SK-N-SH (cell line): ENCODE data around the gene ATP8B3. TPM values are rescaled to one million over a fixed set of nuclear protein-coding genes. Genes with fewer than 3 reads are reported as not detected.

ENCODE experiments used
- CTCF ChIA-PET: fragments of 300-600, 350-600 bp; formaldehyde crosslinking; extraction: SDS; loops from one replicate; lab custom pipeline; 2021; lab: Yijun Ruan, JAX
- POLR2A ChIA-PET: fragments of 350-600 bp; sonication (Branson Sonifier 250); formaldehyde crosslinking; extraction: SDS; loops from one replicate; lab custom pipeline; 2020; ENCODE audit warnings: antibody characterized with exemption, inconsistent platforms; lab: Yijun Ruan, JAX
- DNase-seq: peaks from one replicate; pipeline ENCODE4 v3.0.0; 2012
- H2AFZ ChIP-seq: fragments of 200-600 bp; sonication (generic); 2 replicates; pipeline ENCODE4 v1.8.1; 2016; ENCODE audit warnings: antibody characterized with exemption, mild to moderate bottlenecking, low read depth
- H3F3A ChIP-seq: fragments of 200-600 bp; sonication (generic); replicated peaks from 2 replicates; pipeline ENCODE3; 2016; ENCODE audit warnings: antibody characterized with exemption, mild to moderate bottlenecking; ENCODE audit not compliant: insufficient read depth
- H3K27ac ChIP-seq, 2 experiments: fragments of 200-500 bp in 1 of 2; fragments of 200-600 bp in 1 of 2; sonication (Bioruptor generic) in 1 of 2; sonication (generic), shearing (Covaris generic) in 1 of 2; 2 replicates each; pipeline versions ENCODE4 v1.5.1 to v1.6.1; 2014 to 2016; ENCODE audit warnings: low read depth in 2 of 2, inconsistent platforms in 1 of 2, low read length in 1 of 2, mild to moderate bottlenecking in 1 of 2, mixed read lengths in 1 of 2
- H3K27me3 ChIP-seq: fragments of 200-600 bp; sonication (generic), shearing (Covaris generic); 2 replicates; pipeline ENCODE4 v1.6.1; 2016; ENCODE audit warnings: mixed run types; ENCODE audit not compliant: insufficient read depth
- H3K36me3 ChIP-seq, 2 experiments: fragments of 200-500 bp in 1 of 2; fragments of 200-600 bp in 1 of 2; sonication (Bioruptor generic) in 1 of 2; sonication (generic) in 1 of 2; replicated peaks in 1 of 2; 2 replicates each; pipeline versions ENCODE3 to v1.5.1; 2014 to 2016; ENCODE audit warnings: low read length in 1 of 2, mild to moderate bottlenecking in 1 of 2; ENCODE audit not compliant: insufficient read depth in 2 of 2, control insufficient read depth in 1 of 2
- H3K4me1 ChIP-seq, 2 experiments: fragments of 200-500 bp in 1 of 2; fragments of 200-600 bp in 1 of 2; sonication (Bioruptor generic) in 1 of 2; sonication (generic), shearing (Covaris generic) in 1 of 2; 2 replicates each; pipeline versions ENCODE4 v1.5.1 to v1.6.1; 2014 to 2016; ENCODE audit warnings: low read depth in 1 of 2, low read length in 1 of 2, mixed run types in 1 of 2; ENCODE audit not compliant: insufficient read depth in 2 of 2, control insufficient read depth in 1 of 2
- H3K4me2 ChIP-seq: fragments of 200-600 bp; sonication (generic), shearing (Covaris generic); 2 replicates; pipeline ENCODE4 v1.6.1; 2017; ENCODE audit warnings: mixed run types
- H3K4me3 ChIP-seq, 2 experiments: fragments of 200-500 bp in 1 of 2; fragments of 200-600 bp in 1 of 2; sonication (Bioruptor generic) in 1 of 2; sonication (generic), shearing (Covaris generic) in 1 of 2; 2 replicates each; pipeline versions ENCODE4 v1.5.1 to v1.8.1; 2014 to 2016; ENCODE audit warnings: low read depth in 2 of 2, inconsistent platforms in 1 of 2, low read length in 1 of 2, mild to moderate bottlenecking in 1 of 2, mixed read lengths in 1 of 2, moderate library complexity in 1 of 2
- H3K79me2 ChIP-seq: fragments of 200-600 bp; sonication (generic); 2 replicates; pipeline ENCODE4 v1.8.1; 2017; ENCODE audit warnings: mild to moderate bottlenecking; ENCODE audit not compliant: insufficient read depth
- H3K9ac ChIP-seq: fragments of 200-600 bp; sonication (generic); 2 replicates; pipeline ENCODE4 v1.6.1; 2017; ENCODE audit warnings: mixed run types
- H3K9me2 ChIP-seq: fragments of 200-600 bp; sonication (generic); 2 replicates; pipeline ENCODE4 v1.6.1; 2017; ENCODE audit warnings: mixed run types
- H3K9me3 ChIP-seq: fragments of 200-600 bp; sonication (generic); 2 replicates; pipeline ENCODE4 v1.6.1; 2017; ENCODE audit warnings: mixed run types, mild to moderate bottlenecking, moderate library complexity
- H4K20me1 ChIP-seq: fragments of 200-600 bp; sonication (generic); 2 replicates; pipeline ENCODE4 v1.6.1; 2017; ENCODE audit warnings: mild to moderate bottlenecking, mixed run types; ENCODE audit not compliant: insufficient read depth
- CHD2 ChIP-seq: fragments of 150-350 bp; IDR thresholded peaks from 2 replicates; pipeline ENCODE4 v1.6.1; 2018; ENCODE audit warnings: low read length; ENCODE audit not compliant: partially characterized antibody
- ELF1 ChIP-seq: IDR thresholded peaks from 2 replicates; pipeline ENCODE4 v1.4.0; 2012
- EP300 ChIP-seq, 2 experiments: IDR thresholded peaks; 2 replicates each; pipeline versions ENCODE4 v1.4.0 to v1.6.1; 2012; ENCODE audit warnings: borderline replicate concordance in 1 of 2, low read depth in 1 of 2, low read length in 1 of 2
- EZH2phosphoT487 ChIP-seq: fragments of 200-600 bp; sonication (generic); IDR thresholded peaks from 2 replicates; pipeline ENCODE4 v1.6.1; 2017; ENCODE audit warnings: low read depth, mixed run types, mild to moderate bottlenecking, antibody characterized with exemption, moderate library complexity, borderline replicate concordance
- FOSL2 ChIP-seq: IDR thresholded peaks from 2 replicates; pipeline ENCODE4 v1.4.0; 2012; ENCODE audit warnings: low read depth, mild to moderate bottlenecking, moderate library complexity, borderline replicate concordance
- GATA2 ChIP-seq: sonication (generic); formaldehyde crosslinking; IDR thresholded peaks from 2 replicates; pipeline ENCODE4 v1.5.0; 2020; ENCODE audit warnings: mild to moderate bottlenecking, missing genetic modification reagents
- MEF2A ChIP-seq: IDR thresholded peaks from 2 replicates; pipeline ENCODE4 v1.4.0; 2012; ENCODE audit warnings: low read depth, borderline replicate concordance
- MXI1 ChIP-seq: IDR thresholded peaks from 2 replicates; pipeline ENCODE4 v1.6.1; 2012; ENCODE audit warnings: mild to moderate bottlenecking, low read depth, low read length, improper control_type of control experiment
- NFIC ChIP-seq: IDR thresholded peaks from 2 replicates; pipeline ENCODE4 v1.4.0; 2012; ENCODE audit warnings: borderline replicate concordance
- RAD21 ChIP-seq: IDR thresholded peaks from 2 replicates; pipeline ENCODE4 v1.6.1; 2012; ENCODE audit warnings: mild to moderate bottlenecking, low read length
- RFX5 ChIP-seq: IDR thresholded peaks from 2 replicates; pipeline ENCODE4 v1.6.1; 2012; ENCODE audit warnings: mild to moderate bottlenecking, improper control_type of control experiment, low read length
- RXRA ChIP-seq: IDR thresholded peaks from 2 replicates; pipeline ENCODE4 v1.4.0; 2012; ENCODE audit warnings: low read depth, mild to moderate bottlenecking, borderline replicate concordance
- TCF12 ChIP-seq: IDR thresholded peaks from 2 replicates; pipeline ENCODE4 v1.4.0; 2012
- TEAD4 ChIP-seq: IDR thresholded peaks from 2 replicates; pipeline ENCODE4 v1.4.0; 2012; ENCODE audit warnings: mild to moderate bottlenecking, borderline replicate concordance; ENCODE audit not compliant: insufficient read depth
- YY1 ChIP-seq: IDR thresholded peaks from 2 replicates; pipeline ENCODE4 v1.4.0; 2012; ENCODE audit warnings: low read depth, mild to moderate bottlenecking
- WGBS: methylation state at CpG from one replicate; pipeline ENCODE4 v1.1.6; 2017; ENCODE audit warnings: low lambda C conversion rate; 5-methylcytosine and 5-hydroxymethylcytosine counted together
- polyA plus RNA-seq, 3 experiments: library from polyadenylated mRNA; depleted of rRNA; stranded (reverse); fragments of >200 nt; gene quantifications; 2 replicates each; pipeline ENCODE4 v1.2.3, GENCODE V29; 2012
- TF ChIP-seq, protein P1 (sequence below): IDR thresholded peaks from 2 replicates; pipeline ENCODE4; 2012
- TF ChIP-seq, protein P2 (sequence below): fragments of 200-600 bp; sonication (generic); IDR thresholded peaks from 2 replicates; pipeline ENCODE4 v1.6.1; 2017; ENCODE audit warnings: antibody characterized with exemption, mild to moderate bottlenecking, moderate library complexity
- TF ChIP-seq, protein P3 (sequence below): fragments of 150-350 bp; IDR thresholded peaks from 2 replicates; pipeline ENCODE4 v1.6.1; 2017; ENCODE audit warnings: antibody characterized with exemption, low read length, low read depth, borderline replicate concordance
- TF ChIP-seq, protein P4 (sequence below): IDR thresholded peaks from 2 replicates; pipeline ENCODE4 v1.4.0; 2012; ENCODE audit warnings: low read depth, borderline replicate concordance
- TF ChIP-seq, protein P5 (sequence below): IDR thresholded peaks from 2 replicates; pipeline ENCODE4 v1.4.0; 2012; ENCODE audit warnings: low read depth

ATP8B3 gene
- polyA plus RNA-seq, 1 of the 3 experiments (the other 2 are of a cell fraction) = 8.0 TPM

DNA sequence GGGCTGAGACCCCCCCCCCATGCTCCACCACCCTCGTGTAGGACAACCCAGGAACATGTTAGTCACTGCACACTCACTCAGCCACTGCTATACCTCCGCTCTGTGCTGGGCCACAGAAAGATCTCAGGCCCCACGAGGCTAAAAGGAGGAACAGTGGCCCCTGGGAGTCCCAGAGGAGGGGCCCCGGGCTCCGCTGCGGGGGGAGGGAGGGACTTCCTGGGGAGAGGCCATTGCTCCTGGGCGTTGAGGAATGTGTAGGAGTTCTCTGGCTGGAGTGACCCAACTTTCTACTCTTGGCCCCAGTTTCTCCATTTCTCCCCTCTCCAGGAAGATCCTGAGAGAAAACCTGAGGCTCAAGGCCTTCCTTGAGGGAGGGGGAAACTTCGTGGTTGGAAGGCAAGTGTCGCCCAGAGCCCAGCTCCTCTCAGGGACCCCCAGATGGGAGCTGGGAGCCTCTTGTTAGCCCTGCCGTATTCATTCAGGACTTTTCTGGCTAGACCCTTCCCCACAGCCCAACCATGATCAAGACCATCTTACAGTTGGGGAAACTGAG, 45.2 kb downstream of the ATP8B3 start:
- ChIA-PET CTCF (interaction anchor here (0.6 to 9.3 kb wide), 26 partner anchors 8 to 225 kb away, joined by 3 to 128 read pairs (median 4); partner anchors contain the start of gene UQCR11), POLR2A (no interaction called here)
- Histone ChIP-seq H4K20me1 (0 out of 2 replicates have a peak, but pooled peaks cover 4% of the 10 kb centered on the region), H3K4me2 (no peak overlapping the region), H3K9ac (no peak overlapping the region), H3K9me3 (peaks cover 8% of the 10 kb centered on the region; the same call in 1 of the 2 replicates), H3K79me2 (no peaks in the 10 kb centered on the region), H2AFZ (no peak overlapping the region), H3K36me3 (no peaks in the 10 kb centered on the region), H3K27me3 (peaks cover 66% of the 10 kb centered on the region), H3K27ac (no peak overlapping the region), H3K4me3 (no peak overlapping the region), H3K9me2 (no peaks in the 10 kb centered on the region), H3F3A (peaks cover 5% of the 10 kb centered on the region), H3K4me1 (no peaks in the 10 kb centered on the region)
- 0% methylated on average over 1 of the region's 10 CpGs for WGBS
- TF ChIP-seq TEAD4 (no peak), CHD2 (no peak)
- no peak for DNase-seq

DNA sequence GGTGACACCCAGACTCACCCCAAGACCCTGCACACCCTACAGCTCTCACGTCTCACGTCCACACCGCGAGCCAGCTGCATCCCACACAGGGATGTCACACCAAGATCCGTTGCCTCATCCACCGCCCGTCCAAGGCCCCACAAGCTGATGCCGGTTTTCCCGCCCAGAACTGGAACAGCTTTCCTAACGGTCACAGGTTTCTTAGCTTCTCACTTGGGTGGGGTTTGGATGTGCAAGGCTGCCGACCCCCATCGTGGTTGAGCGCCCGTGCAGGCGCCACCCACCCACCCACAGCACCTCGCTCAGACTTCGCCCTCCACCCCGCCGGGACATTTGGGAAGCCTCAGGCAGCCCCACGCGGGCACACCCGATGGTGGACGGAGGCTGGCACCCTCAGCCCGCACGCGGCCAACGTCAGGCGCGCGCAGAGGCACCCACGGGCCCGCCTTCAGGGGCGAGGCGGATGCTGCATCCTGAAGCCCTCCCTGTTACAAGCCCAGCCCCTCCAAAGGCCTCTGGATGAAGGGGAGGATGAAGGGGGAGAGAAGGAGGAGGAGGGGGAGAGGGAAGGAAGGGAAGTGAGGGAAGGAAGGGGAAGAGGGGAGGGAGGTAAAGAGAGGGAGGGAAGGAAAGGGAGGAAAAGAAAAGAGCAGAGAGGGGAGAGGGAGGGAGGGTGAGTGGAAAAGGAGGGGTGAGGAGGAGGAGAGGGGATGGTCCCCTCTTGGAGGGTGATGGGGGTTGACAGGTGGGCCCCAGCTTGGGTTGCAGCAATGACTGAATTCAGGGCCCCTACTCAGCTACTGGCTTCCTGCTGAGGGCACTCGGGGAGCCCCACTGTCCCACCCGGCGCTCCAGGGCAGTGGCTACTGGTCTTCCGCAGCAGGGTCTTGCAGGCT, 45.9 kb downstream of the ATP8B3 start:
- H4K20me1 ChIP-seq = 0 out of 2 replicates have a peak, but pooled peaks cover 4% of the 10 kb centered on the region
- no peak overlapping the region for H2AFZ ChIP-seq
- H3K79me2 ChIP-seq = no peaks in the 10 kb centered on the region
- H3K9ac ChIP-seq = no peak overlapping the region
- no peaks in the 10 kb centered on the region for H3K4me1 ChIP-seq
- H3K27ac ChIP-seq = no peak overlapping the region
- WGBS = 10% methylated on average over 26 of the region's 38 CpGs
- H3K9me3 ChIP-seq = peaks cover 6% of the 10 kb centered on the region; the same call in 1 of the 2 replicates
- H3K27me3 ChIP-seq = peaks cover 73% of the 10 kb centered on the region
- ChIA-PET POLR2A (no interaction called here), CTCF (interaction anchor here (0.6 to 9.3 kb wide), 32 partner anchors 7 to 224 kb away, joined by 3 to 128 read pairs (median 4); partner anchors contain the start of gene UQCR11)
- H3K4me2 ChIP-seq = no peak overlapping the region
- no peaks in the 10 kb centered on the region for H3K36me3 ChIP-seq
- H3K4me3 ChIP-seq = no peak overlapping the region
- no peaks in the 10 kb centered on the region for H3K9me2 ChIP-seq
- DNase-seq = no peak
- no peak for TF ChIP-seq TEAD4
- no peak for TF ChIP-seq NFIC
- no peak for TF ChIP-seq RXRA
- no peak for TF ChIP-seq MEF2A
- no peak for TF ChIP-seq ELF1
- TF ChIP-seq, protein P1, sequence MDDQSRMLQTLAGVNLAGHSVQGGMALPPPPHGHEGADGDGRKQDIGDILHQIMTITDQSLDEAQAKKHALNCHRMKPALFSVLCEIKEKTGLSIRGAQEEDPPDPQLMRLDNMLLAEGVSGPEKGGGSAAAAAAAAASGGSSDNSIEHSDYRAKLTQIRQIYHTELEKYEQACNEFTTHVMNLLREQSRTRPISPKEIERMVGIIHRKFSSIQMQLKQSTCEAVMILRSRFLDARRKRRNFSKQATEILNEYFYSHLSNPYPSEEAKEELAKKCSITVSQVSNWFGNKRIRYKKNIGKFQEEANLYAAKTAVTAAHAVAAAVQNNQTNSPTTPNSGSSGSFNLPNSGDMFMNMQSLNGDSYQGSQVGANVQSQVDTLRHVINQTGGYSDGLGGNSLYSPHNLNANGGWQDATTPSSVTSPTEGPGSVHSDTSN = no peak
- TF ChIP-seq, protein P2, sequence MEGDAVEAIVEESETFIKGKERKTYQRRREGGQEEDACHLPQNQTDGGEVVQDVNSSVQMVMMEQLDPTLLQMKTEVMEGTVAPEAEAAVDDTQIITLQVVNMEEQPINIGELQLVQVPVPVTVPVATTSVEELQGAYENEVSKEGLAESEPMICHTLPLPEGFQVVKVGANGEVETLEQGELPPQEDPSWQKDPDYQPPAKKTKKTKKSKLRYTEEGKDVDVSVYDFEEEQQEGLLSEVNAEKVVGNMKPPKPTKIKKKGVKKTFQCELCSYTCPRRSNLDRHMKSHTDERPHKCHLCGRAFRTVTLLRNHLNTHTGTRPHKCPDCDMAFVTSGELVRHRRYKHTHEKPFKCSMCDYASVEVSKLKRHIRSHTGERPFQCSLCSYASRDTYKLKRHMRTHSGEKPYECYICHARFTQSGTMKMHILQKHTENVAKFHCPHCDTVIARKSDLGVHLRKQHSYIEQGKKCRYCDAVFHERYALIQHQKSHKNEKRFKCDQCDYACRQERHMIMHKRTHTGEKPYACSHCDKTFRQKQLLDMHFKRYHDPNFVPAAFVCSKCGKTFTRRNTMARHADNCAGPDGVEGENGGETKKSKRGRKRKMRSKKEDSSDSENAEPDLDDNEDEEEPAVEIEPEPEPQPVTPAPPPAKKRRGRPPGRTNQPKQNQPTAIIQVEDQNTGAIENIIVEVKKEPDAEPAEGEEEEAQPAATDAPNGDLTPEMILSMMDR = no peak
- TF ChIP-seq, protein P3, sequence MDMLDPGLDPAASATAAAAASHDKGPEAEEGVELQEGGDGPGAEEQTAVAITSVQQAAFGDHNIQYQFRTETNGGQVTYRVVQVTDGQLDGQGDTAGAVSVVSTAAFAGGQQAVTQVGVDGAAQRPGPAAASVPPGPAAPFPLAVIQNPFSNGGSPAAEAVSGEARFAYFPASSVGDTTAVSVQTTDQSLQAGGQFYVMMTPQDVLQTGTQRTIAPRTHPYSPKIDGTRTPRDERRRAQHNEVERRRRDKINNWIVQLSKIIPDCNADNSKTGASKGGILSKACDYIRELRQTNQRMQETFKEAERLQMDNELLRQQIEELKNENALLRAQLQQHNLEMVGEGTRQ = no peak
- TF ChIP-seq FOSL2 = no peak
- TF ChIP-seq EP300 (IDR thresholded peaks at IDR 0.05; ENCODE audit: borderline replicate concordance in 1 of 2, low read depth in 1 of 2, low read length in 1 of 2) = no peak
- TF ChIP-seq TCF12 = no peak
- no peak for TF ChIP-seq YY1
- no peak for TF ChIP-seq RAD21
- TF ChIP-seq RFX5 = no peak
- TF ChIP-seq, protein P4, sequence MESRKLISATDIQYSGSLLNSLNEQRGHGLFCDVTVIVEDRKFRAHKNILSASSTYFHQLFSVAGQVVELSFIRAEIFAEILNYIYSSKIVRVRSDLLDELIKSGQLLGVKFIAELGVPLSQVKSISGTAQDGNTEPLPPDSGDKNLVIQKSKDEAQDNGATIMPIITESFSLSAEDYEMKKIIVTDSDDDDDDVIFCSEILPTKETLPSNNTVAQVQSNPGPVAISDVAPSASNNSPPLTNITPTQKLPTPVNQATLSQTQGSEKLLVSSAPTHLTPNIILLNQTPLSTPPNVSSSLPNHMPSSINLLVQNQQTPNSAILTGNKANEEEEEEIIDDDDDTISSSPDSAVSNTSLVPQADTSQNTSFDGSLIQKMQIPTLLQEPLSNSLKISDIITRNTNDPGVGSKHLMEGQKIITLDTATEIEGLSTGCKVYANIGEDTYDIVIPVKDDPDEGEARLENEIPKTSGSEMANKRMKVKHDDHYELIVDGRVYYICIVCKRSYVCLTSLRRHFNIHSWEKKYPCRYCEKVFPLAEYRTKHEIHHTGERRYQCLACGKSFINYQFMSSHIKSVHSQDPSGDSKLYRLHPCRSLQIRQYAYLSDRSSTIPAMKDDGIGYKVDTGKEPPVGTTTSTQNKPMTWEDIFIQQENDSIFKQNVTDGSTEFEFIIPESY = no peak
- TF ChIP-seq, protein P5, sequence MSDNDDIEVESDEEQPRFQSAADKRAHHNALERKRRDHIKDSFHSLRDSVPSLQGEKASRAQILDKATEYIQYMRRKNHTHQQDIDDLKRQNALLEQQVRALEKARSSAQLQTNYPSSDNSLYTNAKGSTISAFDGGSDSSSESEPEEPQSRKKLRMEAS = no peak
- no peak for TF ChIP-seq EZH2phosphoT487
- TF ChIP-seq GATA2 (CRISPR knock-in tag) = no peak
- TF ChIP-seq MXI1 = no peak
- peaks cover 5% of the 10 kb centered on the region for H3F3A ChIP-seq
